ENCODE data around the gene ZNF2. TPM values are rescaled to one million over a fixed set of nuclear protein-coding genes. Genes with fewer than 3 reads are reported as not detected.

Gene ZNF2
- total and polyA plus RNA-seq, 2 of the 13 experiments (the other 11 are each of a cell fraction or from before 2014, with no cell fraction given): 4.3 to 6.1 TPM

DNA sequence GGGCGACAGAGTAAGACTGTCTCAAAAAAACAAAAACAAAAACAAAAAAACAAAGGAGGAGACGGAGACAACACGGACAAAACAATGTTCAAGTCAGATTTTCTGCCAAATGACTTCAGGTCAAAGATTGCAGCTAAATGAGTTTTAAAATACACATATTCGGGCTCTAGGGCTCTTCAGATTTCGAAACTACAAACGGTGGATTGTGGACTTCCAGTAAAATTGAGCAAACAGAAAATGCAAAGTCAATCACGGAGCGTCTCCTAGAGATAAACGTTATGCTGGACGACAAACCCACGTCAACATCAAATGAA lies 44.6 kb upstream of the ZNF2 start (continued):
- TF ChIP-seq ARID5B (CRISPR knock-in tag; IDR thresholded peaks at IDR 0.05): 0 out of 2 replicates have a peak, but pooled peaks have one; percentile 4
- TF ChIP-seq CREBL2 (CRISPR knock-in tag; IDR thresholded peaks at IDR 0.05; ENCODE audit: borderline replicate concordance): 0 out of 2 replicates have a peak, but pooled peaks have one; percentile 38
- TF ChIP-seq, protein P1, sequence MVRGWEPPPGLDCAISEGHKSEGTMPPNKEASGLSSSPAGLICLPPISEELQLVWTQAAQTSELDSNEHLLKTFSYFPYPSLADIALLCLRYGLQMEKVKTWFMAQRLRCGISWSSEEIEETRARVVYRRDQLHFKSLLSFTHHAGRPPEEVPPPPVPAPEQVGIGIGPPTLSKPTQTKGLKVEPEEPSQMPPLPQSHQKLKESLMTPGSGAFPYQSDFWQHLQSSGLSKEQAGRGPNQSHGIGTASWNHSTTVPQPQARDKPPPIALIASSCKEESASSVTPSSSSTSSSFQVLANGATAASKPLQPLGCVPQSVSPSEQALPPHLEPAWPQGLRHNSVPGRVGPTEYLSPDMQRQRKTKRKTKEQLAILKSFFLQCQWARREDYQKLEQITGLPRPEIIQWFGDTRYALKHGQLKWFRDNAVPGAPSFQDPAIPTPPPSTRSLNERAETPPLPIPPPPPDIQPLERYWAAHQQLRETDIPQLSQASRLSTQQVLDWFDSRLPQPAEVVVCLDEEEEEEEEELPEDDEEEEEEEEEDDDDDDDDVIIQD (CRISPR knock-in tag; IDR thresholded peaks at IDR 0.05; ENCODE audit: low read depth): no peak
- no peak for TF ChIP-seq KDM4B (CRISPR knock-in tag; IDR thresholded peaks at IDR 0.05)
- no peak for TF ChIP-seq HMGXB4 (CRISPR knock-in tag; IDR thresholded peaks at IDR 0.05; ENCODE audit: borderline replicate concordance in 1 of 2, low read depth in 1 of 2)
- peak; percentile 53; the same call in 1 of the 2 replicates for TF ChIP-seq BCL6 (CRISPR knock-in tag; IDR thresholded peaks at IDR 0.05)
- no peak for TF ChIP-seq ZNF790 (CRISPR knock-in tag; IDR thresholded peaks at IDR 0.05; ENCODE audit: borderline replicate concordance)
- no peak for TF ChIP-seq NFKBIZ (CRISPR knock-in tag; IDR thresholded peaks at IDR 0.05)
- no peak for TF ChIP-seq ZBTB14 (CRISPR knock-in tag; IDR thresholded peaks at IDR 0.05)
- TF ChIP-seq CEBPB (IDR thresholded peaks at IDR 0.05; ENCODE audit: borderline replicate concordance, low read depth, low read length): peak; percentile 36; the same call in 1 of the 2 replicates
- no peak for TF ChIP-seq ZNF136 (CRISPR knock-in tag; IDR thresholded peaks at IDR 0.05; ENCODE audit: low read depth)
- no peak for TF ChIP-seq FOXO1 (CRISPR knock-in tag; IDR thresholded peaks at IDR 0.05)
- peak; percentile 49; the same call in 1 of the 2 replicates for TF ChIP-seq CREM (IDR thresholded peaks at IDR 0.05)
- TF ChIP-seq CREM (CRISPR knock-in tag; IDR thresholded peaks at IDR 0.05): no peak
- TF ChIP-seq CHCHD3 (CRISPR knock-in tag; IDR thresholded peaks at IDR 0.05): no peak
- TF ChIP-seq REL (CRISPR knock-in tag; conservative IDR thresholded peaks at IDR 0.05): no peak
- TF ChIP-seq CENPBD1 (CRISPR knock-in tag; IDR thresholded peaks at IDR 0.05; ENCODE audit: borderline replicate concordance, low read depth): no peak
- TF ChIP-seq KDM3A (CRISPR knock-in tag; IDR thresholded peaks at IDR 0.05; ENCODE audit: low read depth): no peak
- peak; percentile 87; the same call in 1 of the 2 replicates for TF ChIP-seq NAIF1 (CRISPR knock-in tag; IDR thresholded peaks at IDR 0.05; ENCODE audit: borderline replicate concordance)
- TF ChIP-seq NR2F6 (IDR thresholded peaks at IDR 0.05): peak; percentile 63
- no peak for TF ChIP-seq NR2F6 (CRISPR knock-in tag; IDR thresholded peaks at IDR 0.05)
- no peak for TF ChIP-seq TEF (CRISPR knock-in tag; IDR thresholded peaks at IDR 0.05)

Data from HepG2 (cell line).